AG10803 (cell line): Measurements from ENCODE around the gene FOXP1.

Experiments used
- DNase-seq: peaks from one replicate; pipeline ENCODE4 v3.0.0; 2010; ENCODE audit warnings: low read depth
- H3K4me3 ChIP-seq: 2 replicates; pipeline ENCODE4 v1.5.1; 2011; ENCODE audit warnings: mild to moderate bottlenecking, low read length, control low read depth
- CTCF ChIP-seq: conservative IDR thresholded peaks from 2 replicates; pipeline ENCODE4 v1.5.1; 2011; ENCODE audit warnings: mild to moderate bottlenecking, low read length, control low read depth, inconsistent platforms

FOXP1 gene

GRCh38 chr3:71361334-71361890 lies 222.1 kb downstream of the FOXP1 start:
- no peak for TF ChIP-seq CTCF
- DNase-seq = no peak
- H3K4me3 ChIP-seq = no peak overlapping the region

- DNase-seq = no peak
- no peak overlapping the region for H3K4me3 ChIP-seq
- TF ChIP-seq CTCF = no peak
Measured at GRCh38 chr3:71360764-71361163, 222.8 kb downstream of the FOXP1 start.

GRCh38 chr3:71360180-71360579 lies 223.3 kb downstream of the FOXP1 start:
- no peak for DNase-seq
- TF ChIP-seq CTCF = no peak
- H3K4me3 ChIP-seq = no peak overlapping the region

- no peak for DNase-seq
- H3K4me3 ChIP-seq = no peak overlapping the region
- no peak for TF ChIP-seq CTCF
Measured at GRCh38 chr3:71358243-71358642, 225.3 kb downstream of the FOXP1 start.

- H3K4me3 ChIP-seq = no peak overlapping the region
- TF ChIP-seq CTCF = no peak
- no peak for DNase-seq
Measured at GRCh38 chr3:71356265-71356664, 227.3 kb downstream of the FOXP1 start.

GRCh38 chr3:71355862-71356261 lies 227.7 kb downstream of the FOXP1 start:
- no peak overlapping the region for H3K4me3 ChIP-seq
- DNase-seq = no peak
- no peak for TF ChIP-seq CTCF

- TF ChIP-seq CTCF = no peak
- H3K4me3 ChIP-seq = no peak overlapping the region
- no peak for DNase-seq
Measured at GRCh38 chr3:71355037-71355436, 228.5 kb downstream of the FOXP1 start.
